ENCODE results near the gene LRRK1.

- TF ChIP-seq CTCF (conservative IDR thresholded peaks at IDR 0.05) (no peak), ZFX (IDR thresholded peaks at IDR 0.05) (no peak)
These were observed 188.7 kb downstream of the LRRK1 start for GRCh38 chr15:101107625-101108460.

All from C4-2B (cell line).